GM18520 (cell line): Measurements from ENCODE around the gene MED27.

Source experiments
- ATAC-seq: cut with Tn5 transposase; IDR thresholded peaks from one replicate; pipeline ENCODE4 v1.9.1; 2021; ENCODE audit not compliant: unreplicated experiment

MED27 gene

GRCh38 chr9:131817073-131817472 is 262.6 kb downstream of the MED27 start:
- ATAC-seq: no peak

DNA sequence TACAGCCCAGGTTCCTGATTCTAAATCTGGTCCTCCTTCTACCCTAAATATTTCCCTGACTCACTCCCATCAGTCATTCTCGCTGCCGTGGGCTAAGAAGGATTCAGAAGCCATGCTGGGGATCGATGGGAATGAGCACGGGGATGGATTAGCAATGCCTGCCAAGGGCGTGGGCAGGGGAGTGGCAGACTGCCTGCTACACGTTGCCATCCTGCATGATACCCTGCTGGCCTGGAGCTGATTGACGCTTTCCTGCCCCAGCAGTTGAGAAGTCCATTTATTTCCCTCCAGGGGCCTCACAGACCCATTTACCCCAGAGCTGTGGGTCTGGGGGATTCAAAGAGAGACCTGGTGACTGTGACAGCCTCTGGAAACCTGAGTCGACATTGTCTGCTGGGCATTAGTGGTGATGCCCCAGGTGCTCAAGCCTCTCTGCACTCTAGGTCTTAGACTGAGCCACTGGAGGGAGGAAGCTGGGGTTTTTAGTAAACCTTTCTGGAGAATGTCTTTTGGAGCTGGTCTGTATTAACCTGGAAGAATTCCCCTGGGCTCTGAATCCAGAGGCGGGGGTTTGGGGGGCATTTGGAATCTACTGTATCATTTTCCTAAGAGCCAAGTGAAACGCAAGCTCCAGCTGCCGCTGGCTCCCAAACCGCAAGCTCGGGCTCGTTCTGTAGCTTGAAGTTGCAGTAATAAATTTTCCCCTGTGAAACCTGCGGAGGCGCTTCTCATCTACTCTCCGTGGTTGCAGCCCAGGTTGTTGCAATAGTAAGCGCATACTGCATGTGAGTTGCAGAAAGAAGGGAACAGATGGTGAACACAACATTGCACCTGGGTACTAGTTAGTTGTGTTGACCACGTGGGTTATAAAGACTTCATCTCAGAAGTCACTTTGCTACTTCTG is 263.4 kb downstream of the MED27 start:
- no peak for ATAC-seq

DNA sequence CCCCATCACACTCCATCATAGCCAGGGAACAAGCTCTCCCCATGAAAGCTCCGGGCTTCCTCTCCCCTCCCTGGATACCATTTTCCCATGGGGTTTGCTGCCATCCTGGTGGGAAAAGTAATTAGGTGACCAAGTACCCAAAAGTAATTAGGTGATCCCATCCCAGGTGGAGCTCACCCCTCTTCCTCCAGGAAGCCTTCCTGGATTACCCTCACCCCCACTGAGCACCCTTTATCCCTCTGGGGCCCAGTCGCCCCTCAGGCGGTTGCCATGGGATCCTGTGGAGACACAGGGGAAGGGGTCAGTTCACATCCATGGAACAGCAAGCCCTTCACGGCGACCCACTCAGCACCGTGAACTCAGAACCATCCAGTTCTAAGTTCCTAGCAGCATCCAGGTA is 265.0 kb downstream of the MED27 start:
- ATAC-seq: no peak

- no peak for ATAC-seq
These were observed 266.6 kb downstream of the MED27 start for GRCh38 chr9:131813116-131813515.

DNA sequence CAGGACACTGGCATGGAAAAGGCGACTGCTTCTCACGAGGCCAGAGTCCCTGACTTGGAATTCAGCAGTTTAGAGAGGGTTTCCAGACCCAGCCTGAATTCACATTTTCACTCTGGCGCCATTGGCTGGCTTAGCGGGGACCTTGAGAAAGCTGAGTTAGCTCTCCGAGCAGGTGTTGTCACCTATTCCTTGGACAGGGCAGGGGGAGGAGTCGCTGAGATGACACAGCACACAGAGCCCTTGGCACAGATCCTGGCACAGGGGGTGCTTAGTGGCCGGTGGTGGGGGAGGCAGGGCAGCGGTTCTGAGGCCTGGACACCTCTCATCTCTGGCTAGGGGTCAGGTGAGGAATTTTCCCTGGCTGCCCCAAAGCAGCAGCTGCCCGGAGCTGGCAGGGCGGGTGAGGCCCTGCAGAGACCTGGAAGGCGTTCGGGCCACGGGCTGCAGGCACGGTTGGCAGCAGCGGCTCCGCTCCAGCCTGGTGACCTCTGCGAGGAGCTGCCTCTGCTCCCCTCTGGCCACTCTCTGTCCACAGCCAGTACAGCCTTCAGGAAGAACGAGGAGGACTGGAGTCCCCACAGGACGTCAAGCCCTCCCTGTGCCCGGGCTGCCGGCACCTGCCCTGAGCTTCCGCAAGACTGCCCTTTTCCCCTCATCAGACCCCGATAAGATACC is 267.4 kb downstream of the MED27 start:
- ATAC-seq: no peak

GRCh38 chr9:131811405-131811804 is 268.3 kb downstream of the MED27 start:
- ATAC-seq: no peak

- ATAC-seq: no peak
These were observed 269.1 kb downstream of the MED27 start for GRCh38 chr9:131810351-131811170.
